ENCODE data around the gene URB1.
"Not testable (repeated sequence)": the region's sequence is repeated elsewhere in the genome, so short reads cannot be mapped to it uniquely, and the experiment has no call there.

URB1 gene, protein sequence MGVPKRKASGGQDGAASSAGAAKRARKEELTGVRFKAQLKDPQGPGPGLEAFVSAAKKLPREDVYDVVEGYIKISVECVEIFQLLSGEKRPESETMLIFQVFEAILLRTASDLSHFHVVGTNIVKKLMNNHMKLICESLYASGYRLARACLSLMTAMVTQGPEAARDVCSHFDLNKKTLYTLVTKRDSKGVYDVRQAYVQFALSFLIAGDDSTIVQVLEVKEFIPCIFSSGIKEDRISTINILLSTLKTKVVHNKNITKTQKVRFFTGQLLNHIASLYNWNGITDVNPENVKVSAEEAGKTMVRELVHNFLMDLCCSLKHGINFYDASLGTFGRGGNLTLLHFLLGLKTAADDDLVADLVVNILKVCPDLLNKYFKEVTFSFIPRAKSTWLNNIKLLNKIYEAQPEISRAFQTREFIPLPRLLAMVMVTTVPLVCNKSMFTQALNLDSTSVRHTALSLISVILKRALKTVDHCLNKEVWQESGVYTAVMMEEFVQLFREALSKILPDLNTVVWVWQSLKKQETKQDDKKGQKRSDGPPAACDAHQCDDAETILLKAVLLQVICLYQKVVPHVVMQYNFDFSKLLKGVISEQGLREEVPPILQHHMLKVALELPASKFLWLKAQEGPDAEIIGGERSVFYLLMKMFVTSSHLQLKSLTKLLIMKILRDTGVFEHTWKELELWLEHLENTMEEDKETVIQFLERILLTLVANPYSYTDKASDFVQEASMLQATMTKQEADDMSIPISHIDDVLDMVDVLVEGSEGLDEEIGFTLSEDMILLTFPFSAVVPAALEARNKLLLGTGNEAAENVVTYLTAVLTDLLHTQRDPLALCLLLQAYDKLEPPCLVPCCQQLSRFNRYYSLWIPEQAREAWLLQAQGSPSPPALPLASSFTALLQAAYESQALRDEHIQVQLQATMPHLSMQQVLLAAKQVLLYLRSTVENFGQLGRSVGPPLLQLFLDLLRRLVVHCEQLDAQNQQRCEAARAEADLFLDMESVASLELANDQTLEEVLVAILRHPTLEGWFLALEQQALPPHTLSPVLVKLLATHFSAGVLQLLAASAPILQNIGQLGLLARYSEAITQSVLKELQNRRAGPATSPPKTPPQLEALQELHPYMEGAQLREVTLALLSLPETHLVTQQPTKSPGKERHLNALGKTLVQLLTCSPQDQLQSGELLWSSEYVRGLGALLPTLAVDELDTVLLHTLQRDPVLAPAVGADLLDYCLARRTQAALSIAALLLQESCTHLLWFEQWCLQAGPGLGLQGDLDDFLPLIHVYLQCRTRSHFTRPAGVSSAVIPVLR (N-terminal part only)

DNA sequence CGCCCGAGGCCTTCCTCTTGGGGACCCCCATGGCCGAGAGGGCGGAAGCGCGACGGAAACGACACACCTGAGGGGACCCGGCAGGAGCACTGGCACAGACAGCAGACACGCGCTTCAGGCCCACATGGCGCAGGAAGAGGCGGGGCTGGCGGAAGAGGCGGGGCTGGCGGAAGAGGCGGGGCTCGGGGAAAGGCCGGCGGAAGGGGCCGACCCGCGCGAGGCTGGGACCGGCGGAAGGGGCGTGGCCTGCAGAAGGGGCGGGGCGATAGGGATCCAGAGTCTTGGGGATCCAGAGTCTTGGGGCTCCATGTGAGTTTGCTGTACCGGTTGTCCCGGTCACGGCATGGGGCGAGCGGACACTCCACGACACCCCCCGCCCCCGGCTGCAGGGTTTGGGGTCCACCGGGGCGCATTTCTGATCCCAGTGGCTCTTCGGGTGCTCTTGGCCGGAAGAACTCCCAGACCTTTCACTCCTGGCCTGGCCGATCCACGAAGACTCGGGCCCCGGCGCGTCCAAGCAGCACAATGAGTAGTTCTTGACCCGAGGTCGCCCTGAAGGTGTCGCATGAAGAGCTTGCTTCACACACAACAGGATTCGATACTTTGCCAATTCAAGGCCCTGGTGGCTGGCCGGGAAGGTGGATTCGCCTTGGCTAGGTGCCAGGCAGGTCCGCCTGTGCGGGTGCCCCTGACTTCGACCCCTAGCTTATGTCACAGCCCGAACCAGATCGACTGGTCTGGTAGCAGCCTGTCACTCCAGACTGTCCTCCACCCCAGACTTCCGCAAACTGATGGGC is at the start of gene URB1:
Gene URB1, minus strand, starts transcription at position 133 of the 797 bp plus-strand sequence. Its CDS starts 102 bp downstream, at position 31.
- DNase-seq (ENCODE audit: low read depth) = no peak

DNA sequence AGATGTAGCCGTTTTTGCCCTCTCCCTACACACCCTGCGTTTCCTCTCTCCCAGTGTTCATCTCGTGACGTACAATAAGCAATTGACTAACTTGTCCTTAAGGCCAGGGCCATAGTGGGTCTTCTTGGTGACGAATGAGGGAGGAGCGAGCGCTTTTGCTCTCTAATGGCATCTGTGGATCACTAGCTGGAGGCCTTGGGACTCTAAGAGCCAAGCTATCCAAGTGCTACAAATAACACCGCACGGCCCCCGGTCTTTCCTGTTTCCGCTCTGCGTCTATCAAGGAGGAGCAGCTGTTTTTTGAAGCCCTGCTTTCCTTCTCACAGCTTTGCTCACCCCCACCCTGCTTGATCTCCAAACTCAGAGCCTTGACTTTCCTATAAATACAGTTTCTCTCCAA is 44.9 kb upstream of the URB1 start:
- DNase-seq (ENCODE audit: low read depth) = no peak

DNA sequence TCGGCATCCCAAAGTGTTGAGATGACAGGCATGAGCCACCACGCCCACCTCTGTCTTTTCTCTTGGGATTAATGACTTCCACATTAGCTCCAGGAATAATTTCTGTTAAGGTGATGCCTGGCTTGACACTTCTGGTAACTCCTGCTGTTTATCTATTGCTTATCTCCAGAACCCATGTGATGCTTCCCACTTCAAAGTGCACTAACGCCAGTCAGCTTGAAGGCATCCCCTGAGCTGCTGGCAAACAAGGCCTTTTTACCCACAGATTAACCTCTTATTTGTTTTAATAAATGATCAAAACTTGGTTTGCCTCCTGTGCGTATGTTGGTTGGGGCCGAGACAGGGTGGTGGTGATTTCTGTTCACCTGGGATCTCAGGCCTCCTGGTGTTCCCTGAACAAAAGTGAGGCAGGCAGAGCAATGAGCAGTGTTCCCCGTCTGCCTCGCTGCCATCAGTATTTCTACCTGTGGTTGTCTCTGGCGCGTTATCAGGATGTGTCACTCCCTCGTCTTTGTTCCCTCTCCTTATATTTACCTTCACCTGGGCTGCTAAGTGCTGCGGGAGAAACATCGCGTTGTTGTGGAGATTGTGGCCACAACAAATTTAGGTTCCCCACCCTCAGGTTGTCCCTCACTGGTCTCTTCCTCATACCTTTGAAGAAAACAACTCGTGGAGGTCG is 40.3 kb upstream of the URB1 start:
- DNase-seq (ENCODE audit: low read depth) = not testable (repeated sequence)

DNA sequence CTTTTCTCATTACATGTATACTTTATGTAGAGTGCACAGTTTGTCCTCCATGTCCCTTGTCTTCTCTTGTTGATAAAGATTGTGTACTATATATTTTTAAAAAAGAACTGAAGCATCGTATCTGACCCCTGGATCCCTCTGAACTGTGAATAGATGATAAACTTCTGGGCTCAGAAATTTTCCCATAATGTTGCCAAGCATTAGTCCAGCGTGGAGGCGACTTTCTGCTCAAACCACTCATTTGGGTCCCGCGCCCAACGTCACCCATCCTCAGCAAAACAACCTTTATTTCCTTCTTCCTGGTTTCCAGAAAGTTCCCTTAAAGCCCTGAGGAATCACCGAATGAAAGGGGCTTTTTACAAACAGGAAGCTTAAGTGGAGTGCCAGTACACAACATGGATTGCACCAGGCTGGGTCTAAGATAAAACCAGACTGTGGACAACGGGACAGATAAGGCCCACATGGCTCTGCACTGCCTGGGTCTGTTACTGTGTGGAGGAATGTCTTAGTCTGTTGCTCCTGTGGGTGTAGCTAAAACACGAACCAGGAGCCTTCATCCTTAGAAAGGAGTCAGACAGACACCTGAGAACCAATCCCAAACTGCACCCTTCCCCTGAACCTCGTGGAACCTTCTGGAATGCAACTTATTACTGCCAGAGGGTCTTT is 35.3 kb upstream of the URB1 start:
- DNase-seq (ENCODE audit: low read depth) = no peak

DNA sequence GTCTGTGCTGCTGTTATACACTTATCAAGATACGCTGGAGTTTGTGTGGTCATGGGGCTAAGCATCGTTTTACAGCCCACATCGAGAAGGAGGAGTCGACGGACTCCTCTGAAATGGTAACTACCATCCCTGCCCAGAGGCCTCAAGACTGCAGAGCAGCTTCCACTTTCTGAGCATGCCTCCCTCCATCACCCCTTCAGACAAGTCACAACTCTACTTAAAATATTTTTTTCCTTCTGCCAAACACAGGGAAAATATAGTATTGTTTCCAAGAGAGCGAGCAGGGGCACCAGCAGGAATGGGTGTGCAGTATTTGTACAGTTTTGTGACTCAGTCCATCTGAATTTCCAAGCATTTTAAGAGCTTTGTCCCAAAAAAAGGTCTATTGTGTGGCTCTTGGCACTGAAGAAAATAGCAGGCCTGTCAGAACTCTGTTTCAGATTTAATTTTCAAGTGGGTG is 33.8 kb upstream of the URB1 start:
- no peak for DNase-seq (ENCODE audit: low read depth)

DNA sequence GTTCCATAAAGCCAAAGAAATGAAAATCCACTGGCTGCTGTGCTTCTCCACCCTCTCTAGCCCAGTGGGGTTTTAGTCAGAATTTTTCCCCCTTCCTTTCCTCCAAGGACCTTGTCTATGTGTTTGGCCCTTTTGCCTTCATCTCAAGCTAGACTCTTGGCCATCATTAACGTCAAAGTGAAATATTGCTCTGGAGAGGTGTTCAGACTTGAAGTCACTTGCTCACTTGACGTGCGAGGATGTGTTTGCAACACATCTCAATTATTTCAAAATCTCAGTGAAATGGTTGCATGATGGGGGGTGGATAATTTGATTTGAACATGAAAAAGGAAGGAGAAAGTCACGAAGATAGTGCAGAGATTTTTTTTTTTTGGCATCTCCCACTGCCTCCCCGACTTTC is 33.3 kb upstream of the URB1 start:
- no peak for DNase-seq (ENCODE audit: low read depth)

DNA sequence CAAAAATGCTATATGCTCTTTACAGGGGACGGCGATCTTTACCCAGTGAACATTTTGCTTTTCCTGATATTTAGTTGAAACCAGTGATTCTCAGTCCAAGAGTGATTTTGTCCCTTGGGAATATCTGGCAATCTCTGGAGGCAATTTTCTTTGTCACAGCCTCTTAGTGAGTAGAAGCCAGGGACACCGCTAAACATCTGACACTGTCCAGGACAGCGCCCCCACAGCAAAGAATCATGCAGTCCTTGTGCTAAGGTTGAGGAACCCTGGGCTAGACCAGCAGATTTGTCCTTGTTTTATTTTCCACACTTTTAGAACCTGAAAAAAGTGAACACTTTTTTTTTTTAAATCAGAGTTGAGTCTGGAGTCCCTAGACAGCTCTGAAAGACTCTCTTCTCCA is 32.8 kb upstream of the URB1 start:
- DNase-seq (ENCODE audit: low read depth) = no peak

DNA sequence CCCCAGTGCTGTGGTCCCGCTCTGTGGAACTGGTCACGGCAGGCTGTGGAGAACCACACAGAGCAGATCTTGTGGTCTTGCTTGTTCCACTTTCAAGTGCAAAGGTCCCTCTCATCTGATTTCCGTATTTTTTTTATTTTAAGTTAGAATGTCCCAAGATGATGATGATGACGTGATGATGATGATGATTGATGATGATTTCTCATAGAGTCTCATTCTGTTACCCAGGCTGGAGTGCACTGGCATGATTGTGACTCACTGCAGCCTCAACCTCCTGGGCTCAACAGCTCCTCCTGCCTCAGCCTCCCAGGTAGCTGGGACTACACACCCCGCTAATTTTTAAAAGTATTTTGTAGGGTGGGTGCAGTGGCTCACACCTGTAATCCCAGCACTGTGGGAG is 31.9 kb upstream of the URB1 start:
- no peak for DNase-seq (ENCODE audit: low read depth)

DNA sequence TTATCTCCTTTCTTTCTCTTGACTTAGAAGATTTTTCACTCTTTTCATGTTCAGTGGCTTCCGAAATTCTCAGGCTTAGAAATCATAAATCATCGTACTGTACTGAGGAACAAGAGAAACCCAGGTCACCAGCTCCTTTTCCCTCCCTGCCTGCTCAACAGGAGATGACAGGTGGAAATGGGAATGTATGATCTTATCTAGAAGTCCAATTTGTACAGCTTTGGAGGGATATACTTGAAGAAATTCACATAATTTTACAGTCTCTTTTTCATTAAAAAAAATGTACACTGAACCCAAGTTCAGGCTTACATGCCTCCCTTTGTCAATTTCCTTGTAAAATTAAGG is 31.4 kb upstream of the URB1 start:
- DNase-seq (ENCODE audit: low read depth) = no peak

DNA sequence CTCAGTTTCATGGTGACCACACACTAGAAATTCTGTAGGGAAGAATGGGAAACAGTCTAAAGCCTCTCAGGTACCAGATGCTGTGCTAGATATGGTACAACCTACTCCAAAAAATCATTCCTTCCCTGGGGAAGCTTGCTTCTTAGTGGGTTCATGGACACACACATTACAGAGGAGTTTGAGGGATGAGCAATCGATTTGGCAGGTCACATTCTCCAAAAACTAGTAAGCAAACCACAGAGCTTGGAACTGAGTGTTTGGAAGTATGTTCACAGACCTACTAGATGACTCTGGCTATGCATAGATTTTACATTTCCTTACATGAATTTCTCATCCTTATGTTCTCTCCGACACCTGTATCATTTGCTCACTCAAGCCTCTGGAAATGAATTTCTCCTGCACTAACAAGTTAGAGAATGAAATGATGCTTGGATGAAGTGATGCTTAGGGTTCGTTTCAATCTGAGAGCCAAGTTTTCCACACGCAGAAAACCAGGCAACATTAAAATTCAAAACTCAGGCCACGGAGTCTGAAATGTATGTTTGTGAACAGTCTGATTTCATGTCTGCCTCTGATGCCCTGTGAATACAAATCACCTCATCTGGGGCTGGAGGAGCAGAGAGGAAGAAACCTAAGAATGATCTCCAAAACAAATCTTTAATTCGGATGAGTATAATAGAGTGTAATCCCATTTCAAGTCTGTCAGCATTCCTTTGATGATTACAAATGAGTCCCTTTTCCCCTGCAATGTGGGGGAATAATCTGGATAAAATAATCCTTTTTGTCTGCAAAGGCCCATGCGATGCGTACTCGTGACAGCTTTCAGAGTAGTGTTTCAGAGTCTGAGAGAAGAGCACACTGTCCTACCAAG is 30.7 kb upstream of the URB1 start:
- DNase-seq (ENCODE audit: low read depth) = peak; percentile 86

DNA sequence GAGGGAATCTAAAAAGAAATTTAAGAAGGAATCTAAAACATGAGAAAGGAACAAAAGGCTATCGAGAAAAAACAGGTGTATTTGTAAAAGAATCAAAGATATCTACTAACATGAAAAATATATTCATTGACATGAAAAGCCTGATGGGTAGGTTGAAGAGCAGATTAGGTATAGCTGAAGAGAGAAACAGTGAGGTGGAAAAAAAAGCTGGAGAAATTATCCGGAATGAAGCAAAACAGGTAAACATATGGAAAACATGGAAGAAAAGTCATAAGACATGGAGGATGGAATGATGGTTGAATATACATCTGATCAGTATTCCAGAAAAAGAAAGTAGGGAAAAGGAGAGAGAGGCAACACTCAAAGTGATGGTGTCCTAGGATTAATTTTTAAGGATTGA is 29.3 kb upstream of the URB1 start:
- no peak for DNase-seq (ENCODE audit: low read depth)

DNA sequence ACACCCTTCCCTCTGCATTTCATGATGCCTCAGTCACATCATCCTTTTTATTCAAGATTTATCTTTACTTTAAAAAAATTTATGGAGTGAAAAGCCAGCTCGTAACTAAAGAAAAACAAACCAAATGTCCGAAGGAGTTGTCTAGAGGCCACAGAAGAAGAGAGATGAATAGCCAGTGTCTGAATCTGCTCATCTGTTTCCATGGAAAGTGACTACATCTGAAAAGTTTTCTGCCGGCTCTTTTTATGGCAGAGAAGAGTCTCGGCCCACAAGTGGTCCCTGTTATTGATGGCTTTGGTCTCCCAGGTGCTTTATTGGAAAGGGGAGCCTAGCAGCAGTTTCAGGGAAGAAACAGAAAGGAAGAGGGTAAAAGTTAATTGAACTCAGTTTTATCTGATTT is 25.3 kb upstream of the URB1 start:
- no peak for DNase-seq (ENCODE audit: low read depth)

DNA sequence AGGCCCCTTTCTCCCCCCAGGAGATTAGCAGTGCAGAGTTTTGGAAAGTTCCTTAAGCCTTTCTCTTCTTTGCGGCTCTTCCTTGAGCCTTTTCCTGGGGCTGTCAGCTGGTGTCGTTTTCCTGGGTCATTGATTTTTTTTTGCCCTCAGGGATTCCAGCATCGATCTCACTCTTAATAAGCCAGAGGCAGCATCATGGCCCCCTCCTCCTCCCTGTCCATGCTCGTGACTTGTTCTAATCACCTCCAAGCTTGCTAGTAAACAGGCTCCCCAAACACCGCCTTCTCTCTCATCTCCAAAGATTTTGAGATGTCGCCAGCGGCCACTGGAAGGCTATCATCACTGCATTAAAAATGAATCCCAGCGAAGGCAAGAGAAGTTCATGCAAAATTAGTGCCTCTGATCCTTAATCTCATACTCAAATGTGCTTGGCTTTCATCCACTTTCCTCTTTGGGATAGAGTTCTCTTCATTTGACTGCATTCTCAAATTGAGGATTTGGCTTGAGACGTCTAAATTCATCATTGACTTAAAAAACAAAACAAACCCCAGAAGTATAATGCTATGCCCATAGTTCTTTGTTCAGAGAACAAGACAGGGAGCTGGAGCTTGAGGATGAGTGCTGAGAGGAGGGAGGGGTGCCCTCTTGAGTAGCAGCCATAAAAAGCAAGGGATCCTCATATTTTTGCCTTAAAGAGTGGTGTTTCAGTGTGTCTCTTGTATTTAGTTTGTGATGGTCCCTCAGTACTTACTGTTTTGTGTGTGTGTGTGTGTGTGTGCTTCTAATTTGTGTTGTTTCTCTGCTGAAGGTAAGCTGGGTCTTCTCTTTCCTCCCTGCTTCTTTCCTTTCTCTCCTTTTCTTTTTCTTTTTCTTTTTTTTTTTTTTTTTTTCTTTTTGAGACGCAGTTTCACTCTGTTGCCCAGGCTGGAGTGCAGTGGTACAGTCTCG is 22.9 kb upstream of the URB1 start:
- no peak for DNase-seq (ENCODE audit: low read depth)

DNA sequence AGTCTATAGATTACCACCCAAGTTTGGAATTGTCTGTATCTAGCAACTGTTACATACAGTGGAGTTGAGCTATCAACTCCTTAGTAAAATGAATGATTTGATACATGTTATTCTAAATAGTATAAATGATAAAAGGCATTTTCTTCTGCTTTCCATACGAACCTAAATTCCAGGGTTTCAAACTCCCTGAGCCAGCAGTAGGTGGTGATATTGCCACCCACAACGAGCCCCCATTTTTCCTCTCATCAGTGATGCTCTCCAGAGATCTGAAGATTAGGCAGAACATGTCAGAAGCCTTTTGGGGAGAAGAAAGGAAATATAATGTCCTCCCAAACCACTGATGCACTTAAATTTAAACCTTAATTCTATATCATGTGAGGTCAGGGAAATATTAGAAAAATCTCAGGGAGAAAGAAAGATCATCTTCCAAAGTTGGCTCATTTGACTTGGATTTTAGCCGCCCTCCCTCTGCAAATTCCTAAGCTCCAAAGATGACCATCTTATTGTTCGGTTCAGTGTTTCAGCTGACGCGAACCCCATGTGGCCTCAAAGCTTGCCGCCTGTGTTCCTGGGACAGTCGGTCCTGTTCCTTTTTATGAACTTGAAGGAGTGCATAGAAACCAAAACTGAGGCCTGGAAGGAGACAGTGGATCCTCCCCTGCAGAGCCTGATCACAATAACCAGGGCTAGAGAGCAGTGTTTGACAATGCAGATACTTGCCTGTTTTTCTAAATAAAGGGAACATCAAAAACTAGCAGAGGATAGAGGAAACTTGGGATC is 22.0 kb upstream of the URB1 start:
- DNase-seq (ENCODE audit: low read depth) = no peak

DNA sequence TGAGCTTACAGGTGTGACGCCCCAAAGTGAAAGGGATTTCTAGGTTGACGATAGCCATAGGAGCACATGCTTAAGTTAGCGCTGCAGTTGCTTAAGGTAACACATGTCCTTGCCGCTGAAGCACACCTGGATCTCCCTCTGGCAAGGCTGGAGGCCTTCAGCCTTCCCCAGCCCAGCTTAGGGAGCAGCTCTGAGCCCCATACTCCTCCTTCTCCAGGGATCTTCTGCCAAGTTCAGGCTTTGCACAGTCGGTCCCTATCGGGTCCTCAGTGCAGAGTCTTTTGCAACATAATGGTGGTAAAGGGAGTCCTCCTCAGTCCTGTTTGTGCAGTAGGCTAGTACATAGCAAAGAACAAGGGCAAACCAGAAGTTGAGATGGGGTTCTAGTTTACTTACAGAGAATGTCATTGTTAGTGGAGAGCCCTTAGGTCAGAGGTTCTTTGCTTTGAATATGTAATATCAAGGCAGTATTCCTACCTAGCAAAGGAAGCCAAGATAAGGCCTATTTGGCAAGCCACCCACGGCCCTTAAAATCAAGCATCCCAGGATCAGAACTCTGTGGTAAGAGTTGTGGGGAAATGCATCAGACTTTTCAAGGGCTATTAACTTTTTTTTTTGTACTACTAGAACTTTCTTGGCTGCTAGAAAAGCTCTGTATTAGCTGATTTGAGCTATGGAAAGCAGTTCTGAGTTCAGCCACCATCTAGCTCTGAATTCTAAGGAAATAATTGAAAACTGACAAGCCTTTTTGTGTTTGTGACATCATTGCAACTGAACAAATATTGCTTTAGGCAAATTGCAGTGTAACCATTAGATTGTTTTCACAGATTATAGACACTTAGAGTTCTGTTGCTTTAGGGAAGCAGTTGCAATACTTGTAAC is 21.1 kb upstream of the URB1 start:
- no peak for DNase-seq (ENCODE audit: low read depth)

DNA sequence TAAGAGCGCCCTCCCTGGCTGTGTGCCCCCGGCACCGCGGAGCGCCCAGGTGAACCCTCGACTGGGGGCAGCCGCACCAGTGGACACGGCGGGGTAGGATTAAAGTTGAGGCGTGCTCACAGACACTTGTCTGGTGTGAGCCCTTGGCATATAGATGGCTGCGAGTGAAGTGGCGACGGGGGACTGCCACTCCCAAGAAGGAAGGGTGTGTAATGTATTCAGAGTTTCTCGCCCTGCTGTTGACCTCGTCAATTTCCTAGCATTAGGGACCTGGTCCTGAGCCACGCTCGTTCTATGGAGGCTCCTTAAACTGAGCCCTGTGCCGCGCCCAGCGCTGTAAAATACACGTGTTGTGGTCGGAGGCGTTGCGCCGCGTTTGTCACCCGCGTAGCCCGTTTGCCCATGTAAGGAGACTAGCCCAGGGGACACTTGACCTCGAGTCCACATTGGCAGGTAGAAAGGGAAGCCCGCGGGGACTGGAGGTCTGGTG is 20.2 kb upstream of the URB1 start:
- no peak for DNase-seq (ENCODE audit: low read depth)

Measured in HS-5 (cell line).